ENCODE data around the gene NOP56. TPM values are rescaled to one million over a fixed set of nuclear protein-coding genes. Genes with fewer than 3 reads are reported as not detected.

Gene NOP56
- total RNA-seq, 1 experiment from 2014 or later = 148 TPM

DNA sequence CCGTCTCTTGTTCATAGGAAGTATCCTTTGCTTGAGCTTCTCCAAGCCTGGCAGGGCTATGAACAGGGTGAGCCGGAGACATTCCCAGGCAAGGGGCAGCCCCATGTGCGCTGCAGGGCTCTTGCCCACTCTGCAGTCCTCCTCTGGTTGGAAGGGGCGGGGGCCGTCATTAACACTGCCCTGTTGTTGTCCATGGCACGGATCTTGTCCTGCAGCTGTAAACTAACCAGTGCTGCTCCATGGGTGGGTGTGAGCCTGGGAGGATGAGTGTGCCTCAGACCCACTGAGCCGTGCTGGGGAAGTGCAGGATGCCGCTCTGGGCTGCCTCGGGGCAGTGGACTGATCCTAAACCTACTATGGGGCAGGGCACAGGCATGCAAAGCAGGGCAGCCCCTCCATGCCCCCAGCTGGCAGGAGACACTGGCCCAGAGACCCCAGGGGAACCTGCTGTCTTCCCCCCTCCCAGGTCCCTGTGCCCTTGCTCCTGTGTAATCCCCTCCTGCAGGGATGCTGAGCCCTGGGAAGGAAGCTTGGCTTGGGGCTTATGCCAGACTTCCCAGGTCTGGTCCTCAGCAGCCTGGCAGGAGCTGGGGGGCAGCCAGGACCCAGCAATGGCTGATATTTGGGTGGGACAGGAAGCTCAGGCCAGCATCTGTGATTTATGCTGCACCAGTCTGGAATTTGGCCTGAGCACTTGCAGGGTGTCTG is 48.6 kb downstream of the NOP56 start:
- no peak for DNase-seq (ENCODE audit: low spot score)

DNA sequence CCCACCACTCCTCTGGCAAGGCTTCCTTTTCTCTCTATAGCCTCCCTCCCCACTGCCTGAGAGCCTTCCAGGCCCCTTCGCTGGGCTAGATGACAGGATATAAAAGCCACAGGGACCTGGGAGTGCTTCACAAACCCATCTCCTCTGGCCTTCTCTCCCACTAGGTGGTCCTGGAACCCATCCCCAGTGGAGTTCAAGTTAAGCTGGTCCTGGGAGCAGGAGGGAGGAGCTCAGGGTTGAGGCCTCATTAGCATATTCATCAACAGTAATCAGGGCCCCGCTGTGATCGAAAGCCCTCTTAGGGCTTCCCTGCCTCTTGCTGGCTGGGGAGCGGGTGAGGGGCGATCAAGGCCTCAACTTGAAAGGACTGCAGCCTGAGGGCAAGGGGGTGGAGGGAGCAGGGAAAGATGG is 49.2 kb downstream of the NOP56 start:
- no peak for DNase-seq (ENCODE audit: low spot score)

DNA sequence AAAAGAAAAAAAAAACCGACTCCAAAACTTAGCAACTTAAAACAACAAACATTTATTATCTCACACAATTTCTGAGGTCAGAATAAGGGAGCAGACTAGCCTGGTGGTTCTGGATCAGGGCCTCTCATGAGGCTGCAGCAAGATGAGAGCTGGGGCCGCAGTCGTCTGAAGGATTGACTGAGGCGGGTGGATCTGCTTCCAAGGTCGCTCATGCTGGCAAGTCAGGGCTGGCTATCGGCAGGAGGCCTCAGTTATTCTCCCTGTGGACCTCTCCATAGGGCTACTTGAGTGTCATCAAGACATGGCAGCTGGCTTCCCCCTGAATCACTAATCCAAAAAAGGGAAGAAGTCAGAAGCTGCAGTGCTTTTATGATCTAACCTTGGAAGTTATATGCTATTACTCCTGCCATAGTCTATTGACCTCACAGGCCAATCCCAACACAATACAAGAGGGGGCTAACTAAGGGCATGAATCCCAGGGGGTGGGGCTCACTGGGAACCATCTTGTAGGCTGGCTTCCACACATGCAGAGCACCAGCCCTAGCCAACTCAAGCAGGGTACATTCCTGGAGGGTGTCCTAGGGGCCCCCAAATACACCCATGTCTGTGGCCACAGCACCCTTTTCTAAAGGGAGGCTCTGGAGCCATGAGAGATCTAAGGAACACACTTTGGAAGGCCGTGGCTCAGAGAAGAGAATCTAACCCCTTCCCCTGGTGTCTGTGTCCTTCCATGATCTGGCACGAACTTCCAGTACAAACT is 51.5 kb downstream of the NOP56 start:
- DNase-seq (ENCODE audit: low spot score) = no peak

DNA sequence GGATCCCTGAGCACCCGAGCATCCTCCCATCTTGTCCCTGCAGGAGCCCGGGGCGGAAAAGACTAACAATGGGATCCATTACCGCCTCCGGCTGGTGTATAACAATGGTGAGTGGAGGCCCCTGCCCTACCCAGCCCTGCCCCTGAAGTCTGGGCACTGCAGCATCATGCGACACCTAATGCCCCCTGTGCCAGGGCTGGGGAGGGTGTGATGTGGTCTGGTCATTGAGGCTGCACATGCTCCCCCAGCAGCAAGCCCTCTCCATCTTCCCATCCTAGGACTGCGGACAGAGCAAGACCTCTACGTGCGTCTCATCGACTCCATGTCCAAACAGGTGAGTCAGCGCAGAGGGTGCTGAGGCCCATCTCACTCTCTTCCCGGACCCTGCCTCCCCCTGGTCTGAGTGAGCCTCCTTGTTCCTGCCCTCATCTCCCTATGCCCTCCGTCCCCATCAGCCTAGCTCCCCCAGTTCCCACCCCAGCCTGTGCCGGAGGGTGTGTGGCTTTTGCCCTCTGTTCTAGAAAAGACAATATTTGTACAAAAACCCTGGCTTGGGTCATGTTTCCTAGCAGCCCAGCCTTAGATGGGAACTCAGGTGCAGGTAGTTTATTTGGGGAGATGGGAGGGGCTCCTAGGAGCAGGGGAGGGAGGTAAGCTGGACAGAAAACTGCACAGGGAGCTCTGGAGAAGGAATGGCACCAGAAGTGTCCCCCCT is 53.7 kb downstream of the NOP56 start:
- DNase-seq (ENCODE audit: low spot score) = no peak

DNA sequence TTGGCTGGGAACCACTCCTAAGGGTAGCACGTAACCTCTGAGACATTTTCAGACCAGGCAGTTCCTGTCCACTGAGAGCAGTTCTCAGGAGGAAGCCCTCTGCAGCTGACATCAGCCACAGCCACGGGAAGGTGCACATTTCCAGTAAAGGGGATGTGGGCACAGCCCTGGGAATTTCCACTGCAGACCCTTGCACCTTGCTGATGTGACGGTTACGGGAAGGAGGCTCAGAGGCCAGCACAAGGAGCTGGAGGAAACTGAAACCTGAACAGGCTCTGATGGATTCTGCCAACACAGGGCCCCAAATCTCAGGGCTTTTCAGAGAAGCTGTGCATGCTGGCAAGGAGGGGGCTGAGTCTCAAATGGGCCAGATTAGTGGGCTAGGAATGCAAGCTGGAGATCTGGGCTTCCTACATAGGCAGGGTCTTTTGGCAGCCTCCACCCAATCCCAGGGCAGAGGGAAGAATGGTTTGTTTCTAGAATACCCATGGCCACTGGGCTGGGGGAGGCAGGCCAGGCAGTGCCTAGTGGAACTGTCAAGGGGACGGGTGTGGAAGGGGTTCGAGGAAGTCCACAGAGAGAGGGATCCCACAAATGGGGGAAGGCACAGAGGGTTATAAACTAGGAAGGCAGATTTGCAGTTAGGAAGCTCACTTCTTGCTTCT is 54.4 kb downstream of the NOP56 start:
- no peak for DNase-seq (ENCODE audit: low spot score)

DNA sequence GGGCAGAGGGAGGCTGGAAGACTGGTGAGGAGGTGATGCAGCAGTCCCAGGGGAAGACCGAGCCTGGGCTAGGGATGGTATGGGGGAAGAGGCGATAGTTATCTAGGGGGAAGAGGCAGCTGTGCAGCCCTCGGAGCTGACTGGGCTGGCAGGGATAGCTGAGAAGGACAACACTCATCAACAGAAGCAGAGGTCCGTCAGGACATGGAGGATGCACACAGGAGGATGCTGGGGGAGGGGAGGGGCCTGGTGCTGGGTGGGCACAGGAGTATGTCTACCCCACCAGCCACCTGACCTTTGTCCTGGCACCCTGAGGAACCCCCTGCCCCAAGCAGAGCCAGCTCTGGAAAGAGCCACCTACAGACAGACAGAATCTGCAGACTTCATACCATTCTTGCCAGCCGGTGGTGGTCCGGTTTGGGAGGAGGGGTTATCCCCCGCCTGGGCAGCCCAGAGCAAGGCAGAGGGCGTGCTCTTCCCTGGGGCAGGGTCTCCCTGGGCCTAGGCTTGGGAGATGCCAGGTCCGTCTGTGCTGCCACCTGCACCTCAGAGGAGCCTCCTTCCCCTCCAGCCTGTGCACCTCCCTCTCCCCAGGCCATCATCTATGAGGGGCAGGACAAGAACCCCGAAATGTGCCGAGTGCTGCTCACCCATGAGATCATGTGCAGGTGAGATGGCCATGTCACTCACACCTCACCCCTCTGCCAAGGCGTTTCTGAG is 55.1 kb downstream of the NOP56 start:
- no peak for DNase-seq (ENCODE audit: low spot score)

Other genes starting within 250 kb of the NOP56 start
- 659 and 788 TPM in 2 replicates for gene SNRPB, start 181.8 kb upstream of the NOP56 start, total RNA-seq (2014; rRNA removed; shearing (Covaris generic))
- 5.8 and 6.9 TPM in 2 replicates for gene ZNF343, start 143.7 kb upstream of the NOP56 start, total RNA-seq (2014; rRNA removed; shearing (Covaris generic))
- not detected in 2 replicates for gene TMC2, start 116.1 kb upstream of the NOP56 start, total RNA-seq (2014; rRNA removed; shearing (Covaris generic))
- gene IDH3B, start 11.6 kb downstream of the NOP56 start, total RNA-seq (2014; rRNA removed; shearing (Covaris generic)) = 117 and 138 TPM in 2 replicates
- 4.1 and 4.8 TPM in 2 replicates for gene EBF4, start 40.1 kb downstream of the NOP56 start, total RNA-seq (2014; rRNA removed; shearing (Covaris generic))
- not detected in 2 replicates for gene CPXM1, start 148.0 kb downstream of the NOP56 start, total RNA-seq (2014; rRNA removed; shearing (Covaris generic))
- not detected in 2 replicates for gene C20orf141, start 162.4 kb downstream of the NOP56 start, total RNA-seq (2014; rRNA removed; shearing (Covaris generic))
- not detected in 2 replicates for gene TMEM239, start 163.7 kb downstream of the NOP56 start, total RNA-seq (2014; rRNA removed; shearing (Covaris generic))
- gene PCED1A, start 188.0 kb downstream of the NOP56 start, total RNA-seq (2014; rRNA removed; shearing (Covaris generic)) = 10.9 and 24.5 TPM in 2 replicates
- gene VPS16, start 188.1 kb downstream of the NOP56 start, total RNA-seq (2014; rRNA removed; shearing (Covaris generic)) = 26.3 and 30.7 TPM in 2 replicates
- gene PTPRA, start 220.8 kb downstream of the NOP56 start, total RNA-seq (2014; rRNA removed; shearing (Covaris generic)) = 23.3 and 30.1 TPM in 2 replicates